Subcutaneous adipose tissue (tissue), 4 donors: ENCODE measurements around the gene ATP5MC3. TPM values are rescaled to one million over a fixed set of nuclear protein-coding genes. Genes with fewer than 3 reads are reported as not detected.

Source experiments
- CTCF ChIP-seq: fragments of 450-650 bp; IDR thresholded peaks from one replicate; pipeline ENCODE4 v1.5.1; 2016; ENCODE audit warnings: low read depth, mild to moderate bottlenecking, control low read depth, antibody characterized with exemption, moderate library complexity
- small RNA-seq: library from RNA; depleted of rRNA; stranded (forward); fragments of <200 nt; gene quantifications from one replicate; pipeline ENCODE3, GENCODE V24; 2016
- total RNA-seq, 4 donors: library from RNA; depleted of rRNA; stranded (reverse); fragments of >200 nt; gene quantifications; one replicate each; pipeline ENCODE4 v1.1.0, GENCODE V29; 2016

Gene ATP5MC3
- total RNA-seq, 4 donors from 2014 or later, result 97.8 to 297 (median 142) TPM

- no peak for TF ChIP-seq CTCF
Measured at GRCh38 chr2:175136334-175137215, 44.9 kb downstream of the ATP5MC3 start.

GRCh38 chr2:175135862-175136261 is 45.6 kb downstream of the ATP5MC3 start:
- TF ChIP-seq CTCF, result no peak

- TF ChIP-seq CTCF, result no peak
Measured at GRCh38 chr2:175135177-175135576, 46.3 kb downstream of the ATP5MC3 start.

- no peak for TF ChIP-seq CTCF
Measured at GRCh38 chr2:175131252-175131651, 50.3 kb downstream of the ATP5MC3 start.

GRCh38 chr2:175126661-175127060 is 54.8 kb downstream of the ATP5MC3 start:
- no peak for TF ChIP-seq CTCF

Small RNA genes within 50 kb of the gene (small RNA-seq; reads per million reads assigned to genes)
- gene MIR933, result not detected

Other genes with a start within 250 kb of the ATP5MC3 start
- 10 to 100 TPM in 2 of 4 donors, 1 to 10 TPM in 2; 5.8 to 24.7 (median 9.3) TPM for gene CHN1, start 176.3 kb downstream of the ATP5MC3 start, total RNA-seq
- gene ATF2, start 13.5 kb downstream of the ATP5MC3 start, total RNA-seq, result 10 to 100 TPM; 52.9 to 81.5 (median 59.8) TPM